PC-3 (cell line): Measurements from ENCODE around the gene TAX1BP3.

ENCODE experiments used
- EZH2phosphoT487 ChIP-seq: fragments of 300-600 bp; sonication (generic); IDR thresholded peaks from 2 replicates; pipeline ENCODE4 v1.6.1; 2018; ENCODE audit warnings: mild to moderate bottlenecking, antibody characterized with exemption, low read length, borderline replicate concordance
- TF ChIP-seq, protein P1 (sequence below): fragments of 300-600 bp; sonication (generic); conservative IDR thresholded peaks from 2 replicates; pipeline ENCODE4 v1.5.1; 2017; ENCODE audit warnings: antibody characterized with exemption, low read depth, mild to moderate bottlenecking, low read length

DNA sequence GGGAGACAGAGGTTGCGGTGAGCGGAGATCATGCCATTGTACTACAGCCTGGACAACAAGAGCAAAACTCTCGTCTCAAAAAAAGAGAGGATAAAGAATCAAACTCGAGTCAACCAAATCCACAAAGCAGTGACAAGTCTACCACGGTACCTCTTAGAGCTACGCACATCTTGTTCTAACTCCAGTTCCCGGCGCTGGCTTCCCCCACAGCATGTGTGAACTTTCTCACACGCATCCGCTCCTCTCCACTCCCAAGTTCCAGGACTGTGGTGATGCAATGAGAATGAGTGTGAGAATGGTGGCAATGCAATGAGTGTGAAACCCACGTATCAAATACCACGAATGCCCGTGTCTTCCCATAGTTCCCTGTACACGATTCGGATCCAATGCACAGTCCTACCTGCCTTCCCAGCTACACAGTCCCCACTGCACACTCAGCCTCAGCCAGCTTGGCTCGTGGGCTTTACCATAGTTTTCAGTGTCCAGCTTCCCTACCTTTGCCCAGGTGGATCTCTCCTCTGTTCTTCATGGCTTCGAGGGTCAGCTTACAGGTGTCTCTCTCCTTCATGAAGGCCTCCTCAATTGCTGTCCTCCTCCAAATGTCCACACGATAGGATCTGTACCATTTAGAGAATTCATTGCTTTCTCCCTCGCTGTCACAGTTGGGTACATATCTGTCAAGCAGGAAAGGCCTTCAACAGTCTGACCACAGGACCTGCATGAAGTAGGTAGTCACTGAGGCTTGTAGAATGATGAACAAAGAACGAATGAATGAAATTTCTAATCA, 36.7 kb upstream of the TAX1BP3 start:
- TF ChIP-seq, protein P1, sequence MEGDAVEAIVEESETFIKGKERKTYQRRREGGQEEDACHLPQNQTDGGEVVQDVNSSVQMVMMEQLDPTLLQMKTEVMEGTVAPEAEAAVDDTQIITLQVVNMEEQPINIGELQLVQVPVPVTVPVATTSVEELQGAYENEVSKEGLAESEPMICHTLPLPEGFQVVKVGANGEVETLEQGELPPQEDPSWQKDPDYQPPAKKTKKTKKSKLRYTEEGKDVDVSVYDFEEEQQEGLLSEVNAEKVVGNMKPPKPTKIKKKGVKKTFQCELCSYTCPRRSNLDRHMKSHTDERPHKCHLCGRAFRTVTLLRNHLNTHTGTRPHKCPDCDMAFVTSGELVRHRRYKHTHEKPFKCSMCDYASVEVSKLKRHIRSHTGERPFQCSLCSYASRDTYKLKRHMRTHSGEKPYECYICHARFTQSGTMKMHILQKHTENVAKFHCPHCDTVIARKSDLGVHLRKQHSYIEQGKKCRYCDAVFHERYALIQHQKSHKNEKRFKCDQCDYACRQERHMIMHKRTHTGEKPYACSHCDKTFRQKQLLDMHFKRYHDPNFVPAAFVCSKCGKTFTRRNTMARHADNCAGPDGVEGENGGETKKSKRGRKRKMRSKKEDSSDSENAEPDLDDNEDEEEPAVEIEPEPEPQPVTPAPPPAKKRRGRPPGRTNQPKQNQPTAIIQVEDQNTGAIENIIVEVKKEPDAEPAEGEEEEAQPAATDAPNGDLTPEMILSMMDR: no peak
- TF ChIP-seq EZH2phosphoT487: no peak
